ENCODE results near the gene TSEN2.

The TSEN2 gene

GRCh38 chr3:12557473-12558100, 73.3 kb downstream of the TSEN2 start:
- no peak for DNase-seq

GRCh38 chr3:12558706-12559105, 74.4 kb downstream of the TSEN2 start:
- DNase-seq = no peak

- no peak for DNase-seq
These were observed 75.2 kb downstream of the TSEN2 start for GRCh38 chr3:12559520-12559919.

GRCh38 chr3:12560505-12561190, 76.4 kb downstream of the TSEN2 start:
- DNase-seq = no peak

- DNase-seq = no peak
These were observed 77.1 kb downstream of the TSEN2 start for GRCh38 chr3:12561397-12561796.

DNA sequence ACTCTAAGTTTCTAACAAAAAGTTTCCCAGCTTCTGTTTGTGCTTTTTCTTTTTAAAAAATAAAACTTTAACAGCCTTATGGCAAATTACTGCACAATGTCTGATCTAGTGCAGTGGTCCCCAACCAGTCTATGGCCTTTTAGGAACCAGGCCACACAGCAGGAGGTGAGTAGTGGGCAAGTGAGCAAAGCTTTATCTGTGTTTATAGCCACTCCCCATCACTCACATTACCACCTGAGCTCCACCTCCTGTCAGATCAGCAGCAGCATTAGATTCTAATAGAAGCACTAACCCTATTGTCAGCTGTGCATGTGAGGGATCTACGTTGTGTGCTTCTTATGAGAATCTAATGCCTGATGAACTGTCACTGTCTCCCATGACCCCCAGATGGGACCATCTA, 78.2 kb downstream of the TSEN2 start:
- no peak for DNase-seq

GRCh38 chr3:12566976-12567375, 82.7 kb downstream of the TSEN2 start:
- no peak for DNase-seq

DNA sequence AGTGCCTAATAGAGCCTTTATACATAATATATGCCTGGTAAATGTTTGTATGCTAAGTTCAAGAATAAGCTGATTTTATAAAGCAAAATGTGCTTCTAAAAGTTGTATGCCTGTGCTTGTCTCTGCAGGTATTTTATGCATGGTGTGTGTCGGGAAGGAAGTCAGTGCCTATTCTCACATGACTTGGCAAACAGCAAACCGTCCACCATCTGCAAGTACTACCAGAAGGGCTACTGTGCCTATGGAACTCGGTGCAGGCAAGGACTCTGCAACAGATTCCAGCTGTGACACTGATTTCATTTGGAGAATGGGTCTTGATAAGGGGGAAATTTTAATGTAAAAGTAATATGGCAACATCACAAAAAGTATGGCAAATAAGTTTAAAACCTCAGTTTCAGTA, 84.5 kb downstream of the TSEN2 start:
- DNase-seq = no peak

- no peak for DNase-seq
These were observed 85.6 kb downstream of the TSEN2 start for GRCh38 chr3:12569836-12570235.

DNA sequence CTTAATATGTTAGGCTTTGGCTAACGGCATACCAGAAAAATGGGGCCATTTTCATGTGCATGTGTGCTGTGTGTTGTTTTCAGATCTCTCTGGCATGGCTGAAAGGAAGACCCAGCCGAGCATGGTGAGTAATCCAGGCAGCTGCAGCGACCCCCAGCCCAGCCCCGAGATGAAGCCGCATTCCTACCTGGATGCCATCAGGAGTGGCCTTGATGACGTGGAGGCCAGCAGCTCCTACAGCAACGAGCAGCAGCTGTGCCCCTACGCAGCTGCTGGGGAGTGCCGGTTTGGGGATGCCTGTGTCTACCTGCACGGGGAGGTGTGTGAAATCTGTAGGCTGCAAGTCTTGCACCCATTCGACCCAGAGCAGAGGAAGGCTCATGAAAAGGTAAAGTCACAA, 87.7 kb downstream of the TSEN2 start:
- no peak for DNase-seq

GRCh38 chr3:12574131-12574530, 89.9 kb downstream of the TSEN2 start:
- DNase-seq = no peak

DNA sequence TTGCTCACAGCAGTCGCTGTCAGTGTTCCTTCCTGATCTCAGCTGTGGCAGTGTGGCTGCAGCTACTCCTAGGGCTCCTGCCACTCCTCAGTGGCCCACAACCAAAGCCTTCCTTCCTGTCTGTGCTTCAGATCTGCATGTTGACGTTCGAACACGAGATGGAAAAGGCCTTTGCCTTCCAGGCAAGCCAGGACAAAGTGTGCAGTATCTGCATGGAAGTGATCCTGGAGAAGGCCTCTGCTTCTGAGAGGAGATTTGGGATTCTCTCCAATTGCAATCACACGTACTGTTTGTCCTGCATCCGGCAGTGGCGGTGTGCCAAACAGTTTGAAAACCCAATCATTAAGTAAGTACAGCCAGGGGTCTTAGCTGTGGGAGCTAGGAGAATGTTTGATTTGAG, 90.4 kb downstream of the TSEN2 start:
- DNase-seq = no peak

- DNase-seq = no peak
These were observed 93.1 kb downstream of the TSEN2 start for GRCh38 chr3:12577379-12577778.

GRCh38 chr3:12578742-12579141, 94.5 kb downstream of the TSEN2 start:
- no peak for DNase-seq

GRCh38 chr3:12579456-12579855, 95.2 kb downstream of the TSEN2 start:
- DNase-seq = no peak

DNA sequence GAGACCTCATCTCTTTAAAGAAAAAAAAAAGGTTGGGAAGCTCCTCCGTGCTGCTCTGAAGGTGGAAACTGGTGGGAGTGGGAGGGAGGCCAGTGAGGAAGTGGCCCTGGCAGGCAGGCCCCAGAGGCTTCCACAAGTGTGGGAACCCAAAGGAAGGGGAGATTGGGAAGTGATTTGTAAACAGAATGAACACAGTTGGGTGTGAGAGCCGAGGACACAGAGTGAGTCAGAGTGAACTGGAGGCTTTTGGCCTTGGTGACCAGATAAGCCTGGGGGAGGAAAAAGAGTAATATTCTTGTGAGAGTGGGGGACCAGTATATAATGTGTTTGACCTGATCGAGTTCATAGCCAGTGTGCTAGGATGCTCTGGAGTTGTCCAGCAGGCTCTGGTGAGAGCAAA, 95.6 kb downstream of the TSEN2 start:
- no peak for DNase-seq

DNA sequence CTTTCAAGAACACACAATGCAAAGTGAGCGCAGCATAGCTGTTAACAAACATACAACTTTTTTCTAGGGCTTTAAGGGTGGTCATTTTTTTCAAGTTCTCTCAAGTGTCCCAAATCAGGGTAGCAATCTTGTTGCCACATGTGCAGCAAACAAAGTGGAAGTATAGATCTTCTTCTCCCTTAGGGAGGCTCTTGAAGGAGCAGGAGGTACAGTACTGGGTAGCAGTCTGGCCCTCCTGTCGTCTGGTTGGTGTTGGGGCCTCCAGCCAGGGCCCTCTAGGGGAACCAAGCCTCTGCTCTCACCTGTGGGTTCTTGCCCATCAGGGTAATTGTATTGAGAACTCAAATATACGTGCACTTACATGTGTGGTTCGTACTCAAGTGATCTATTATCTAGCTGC, 98.5 kb downstream of the TSEN2 start:
- no peak for DNase-seq

Measured in NCI-H1048 (cell line).